ENCODE measurements around the gene FAM131B. TPM values are rescaled to one million over a fixed set of nuclear protein-coding genes. Genes with fewer than 3 reads are reported as not detected.

FAM131B gene
- total RNA-seq, 2 donors from 2014 or later: 2.9 TPM

DNA sequence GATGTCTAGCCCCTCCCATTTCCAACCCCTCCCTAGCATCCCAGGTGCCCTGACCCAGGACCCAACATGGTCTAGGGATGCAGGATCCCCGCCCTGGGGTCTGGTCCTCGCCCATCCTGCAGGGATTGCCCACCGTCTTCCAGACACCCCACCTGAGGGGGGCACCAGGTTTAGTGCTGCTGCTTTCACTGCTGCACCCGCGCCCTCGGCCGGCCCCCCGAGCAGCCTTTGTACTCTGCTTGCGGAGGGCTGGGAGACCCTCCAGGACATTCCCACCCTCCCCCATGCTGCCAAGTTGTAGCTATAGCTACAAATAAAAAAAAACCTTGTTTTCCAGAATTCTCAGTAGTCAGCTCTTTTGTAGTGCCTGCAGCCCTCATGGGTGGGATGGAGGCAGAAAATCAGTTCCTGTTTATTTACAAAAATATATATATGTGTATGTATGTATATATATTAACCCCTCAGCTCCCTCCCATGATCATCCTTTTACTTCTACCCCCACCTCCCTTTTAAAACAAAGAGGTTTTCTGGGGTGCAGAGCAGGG is 28.3 kb upstream of the FAM131B start:
- no peak for ATAC-seq

DNA sequence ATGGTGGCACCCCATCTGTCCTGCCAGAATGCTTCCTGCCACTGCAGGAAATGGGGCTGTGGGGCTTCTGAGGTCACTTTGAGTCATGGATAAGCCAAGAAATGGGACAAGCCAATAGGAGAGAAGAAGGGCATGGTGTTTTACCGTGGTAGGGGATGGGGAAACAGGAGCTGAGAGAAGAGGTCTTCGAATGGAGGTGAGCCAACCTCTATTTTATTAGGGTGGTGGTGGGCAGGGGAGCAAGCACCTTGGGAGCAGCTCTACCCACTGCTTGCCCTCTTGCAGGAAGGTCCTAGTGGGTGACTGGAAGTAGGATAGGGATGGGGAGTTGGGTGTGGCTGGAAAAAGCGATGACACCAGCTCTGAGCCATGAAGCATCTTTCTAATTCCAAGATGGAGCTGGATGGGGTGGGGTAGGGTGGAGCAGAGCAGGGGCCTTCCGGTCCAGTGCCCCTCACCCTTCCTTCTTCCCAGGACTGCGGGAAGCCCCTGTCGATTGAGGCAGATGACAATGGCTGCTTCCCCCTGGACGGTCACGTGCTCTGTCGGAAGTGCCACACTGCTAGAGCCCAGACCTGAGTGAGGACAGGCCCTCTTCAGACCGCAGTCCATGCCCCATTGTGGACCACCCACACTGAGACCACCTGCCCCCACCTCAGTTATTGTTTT is 27.7 kb upstream of the FAM131B start:
- H3K4me3 Mint-ChIP-seq: no peak overlapping the region
- no peaks in the 10 kb centered on the region for H3K36me3 Mint-ChIP-seq
- peaks cover 12 to 22% of the 10 kb centered on the region in 2 donors for H3K4me1 Mint-ChIP-seq (ENCODE audit: low read depth in 2 of 2)
- H3K27ac Mint-ChIP-seq: peak overlapping the region; percentile 43 to 59
- no peaks in the 10 kb centered on the region for H3K9me3 Mint-ChIP-seq
- H3K27me3 Mint-ChIP-seq: no peaks in the 10 kb centered on the region
- ATAC-seq (no peak), DNase-seq (ENCODE audit: low spot score) (no peak)

More for the DNA sequence above, 28.3 kb upstream of the FAM131B start:
- Mint-ChIP-seq H3K27me3 (no peaks in the 10 kb centered on the region), H3K9me3 (no peaks in the 10 kb centered on the region), H3K36me3 (no peaks in the 10 kb centered on the region), H3K4me1 (ENCODE audit: low read depth in 2 of 2) (peaks cover 14 to 25% of the 10 kb centered on the region in 2 donors), H3K27ac (no peak overlapping the region), H3K4me3 (no peak overlapping the region)
- no peak for DNase-seq (ENCODE audit: low spot score)

DNA sequence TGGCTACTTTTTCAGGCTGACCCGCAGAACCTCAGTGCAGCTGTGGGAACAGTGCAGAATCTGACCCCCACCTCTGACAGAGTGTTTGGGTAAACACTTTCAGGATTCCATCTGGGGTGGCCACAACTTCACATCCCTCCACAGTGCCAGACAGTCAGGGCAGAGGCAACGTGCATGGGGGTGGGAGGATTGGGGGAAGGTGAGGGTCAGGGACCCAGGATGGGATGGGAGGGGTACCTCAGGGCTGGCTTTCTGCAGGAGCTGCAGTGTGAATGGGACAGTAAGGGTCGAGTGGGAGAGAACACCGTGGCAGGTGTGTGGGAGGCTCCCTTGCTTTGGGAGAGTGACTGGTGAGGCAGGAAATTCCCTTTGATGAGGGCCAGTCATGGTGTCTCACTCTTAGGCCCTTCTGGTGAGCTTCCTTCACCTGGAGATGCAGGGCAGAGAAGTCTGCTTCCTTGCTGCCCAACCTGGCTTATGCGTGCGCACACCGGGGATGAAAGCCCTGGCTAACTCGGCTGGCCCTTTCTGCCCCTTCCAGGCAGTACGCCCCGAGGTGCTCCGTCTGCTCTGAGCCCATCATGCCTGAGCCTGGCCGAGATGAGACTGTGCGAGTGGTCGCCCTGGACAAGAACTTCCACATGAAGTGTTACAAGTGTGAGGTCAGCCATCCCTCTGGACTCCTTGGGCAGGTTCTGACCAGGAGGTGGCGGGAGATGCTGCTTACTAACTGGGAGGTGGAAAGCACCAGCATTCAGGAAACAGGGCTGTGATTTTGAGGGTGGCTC is 27.0 kb upstream of the FAM131B start:
- peaks cover 6 to 15% of the 10 kb centered on the region in 2 donors for H3K4me1 Mint-ChIP-seq (ENCODE audit: low read depth in 2 of 2)
- no peak overlapping the region for H3K4me3 Mint-ChIP-seq
- H3K36me3 Mint-ChIP-seq: no peaks in the 10 kb centered on the region
- H3K27ac Mint-ChIP-seq: peak overlapping the region; percentile 43 to 59
- H3K27me3 Mint-ChIP-seq: no peaks in the 10 kb centered on the region
- ATAC-seq: no peak
- DNase-seq (ENCODE audit: low spot score): no peak
- H3K9me3 Mint-ChIP-seq: no peaks in the 10 kb centered on the region

- Mint-ChIP-seq H3K4me3 (no peak overlapping the region), H3K27ac (no peak overlapping the region), H3K27me3 (no peaks in the 10 kb centered on the region), H3K4me1 (ENCODE audit: low read depth in 2 of 2) (peaks cover 6 to 9% of the 10 kb centered on the region in 2 donors), H3K9me3 (no peaks in the 10 kb centered on the region), H3K36me3 (no peaks in the 10 kb centered on the region)
- ATAC-seq: no peak
- peak; percentile 55 for DNase-seq (ENCODE audit: low spot score)
Measured at GRCh38 chr7:143388491-143389101, 26.1 kb upstream of the FAM131B start.

DNA sequence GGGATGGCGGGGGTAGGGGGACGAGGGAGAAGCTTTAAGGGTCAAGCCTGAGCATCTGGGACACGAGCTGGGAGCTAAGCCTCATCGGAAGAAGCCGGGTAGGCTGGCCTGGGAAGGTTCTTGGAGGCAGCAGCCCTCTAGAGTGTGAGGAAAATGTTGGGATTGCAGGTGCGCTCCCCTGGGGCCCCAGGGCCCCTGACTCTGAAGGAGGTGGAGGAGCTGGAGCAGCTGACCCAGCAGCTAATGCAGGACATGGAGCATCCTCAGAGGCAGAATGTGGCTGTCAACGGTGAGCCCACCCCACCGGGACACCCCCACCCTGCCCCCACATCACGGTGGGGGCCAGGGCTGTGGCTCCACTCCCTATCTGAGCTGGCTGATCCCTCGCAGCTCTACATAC is 25.5 kb upstream of the FAM131B start:
- Mint-ChIP-seq H3K4me1 (ENCODE audit: low read depth in 2 of 2) (peaks cover 6 to 11% of the 10 kb centered on the region in 2 donors), H3K4me3 (no peak overlapping the region), H3K27me3 (no peaks in the 10 kb centered on the region), H3K9me3 (no peaks in the 10 kb centered on the region), H3K27ac (no peak overlapping the region), H3K36me3 (no peaks in the 10 kb centered on the region)
- DNase-seq (ENCODE audit: low spot score): peak; percentile 39
- no peak for ATAC-seq

GRCh38 chr7:143387156-143387975 is 24.9 kb upstream of the FAM131B start:
- ATAC-seq: no peak
- Mint-ChIP-seq H3K4me1 (ENCODE audit: low read depth in 2 of 2) (peaks cover 6 to 15% of the 10 kb centered on the region in 2 donors), H3K36me3 (no peaks in the 10 kb centered on the region), H3K27ac (no peak overlapping the region), H3K27me3 (no peaks in the 10 kb centered on the region), H3K4me3 (no peak overlapping the region), H3K9me3 (no peaks in the 10 kb centered on the region)
- DNase-seq (ENCODE audit: low spot score): peak; percentile 57

GRCh38 chr7:143385891-143386781 is 23.6 kb upstream of the FAM131B start:
- H3K9me3 Mint-ChIP-seq: no peaks in the 10 kb centered on the region

GRCh38 chr7:143384661-143385631 is 22.4 kb upstream of the FAM131B start:
- Mint-ChIP-seq H3K27me3 (no peaks in the 10 kb centered on the region), H3K4me3 (no peak overlapping the region), H3K36me3 (no peaks in the 10 kb centered on the region), H3K27ac (no peak overlapping the region), H3K9me3 (no peaks in the 10 kb centered on the region), H3K4me1 (ENCODE audit: low read depth in 2 of 2) (peaks cover 4 to 12% of the 10 kb centered on the region in 2 donors)
- no peak for ATAC-seq
- DNase-seq (ENCODE audit: low spot score): peak; percentile 49

More at GRCh38 chr7:143385891-143386781, 23.6 kb upstream of the FAM131B start:
- Mint-ChIP-seq H3K36me3 (no peaks in the 10 kb centered on the region), H3K4me1 (ENCODE audit: low read depth in 2 of 2) (peaks cover 6 to 15% of the 10 kb centered on the region in 2 donors), H3K27me3 (no peaks in the 10 kb centered on the region), H3K27ac (no peak overlapping the region), H3K4me3 (no peak overlapping the region)
- peak; percentile 72 for DNase-seq (ENCODE audit: low spot score)
- ATAC-seq: peak; percentile 56 to 72

DNA sequence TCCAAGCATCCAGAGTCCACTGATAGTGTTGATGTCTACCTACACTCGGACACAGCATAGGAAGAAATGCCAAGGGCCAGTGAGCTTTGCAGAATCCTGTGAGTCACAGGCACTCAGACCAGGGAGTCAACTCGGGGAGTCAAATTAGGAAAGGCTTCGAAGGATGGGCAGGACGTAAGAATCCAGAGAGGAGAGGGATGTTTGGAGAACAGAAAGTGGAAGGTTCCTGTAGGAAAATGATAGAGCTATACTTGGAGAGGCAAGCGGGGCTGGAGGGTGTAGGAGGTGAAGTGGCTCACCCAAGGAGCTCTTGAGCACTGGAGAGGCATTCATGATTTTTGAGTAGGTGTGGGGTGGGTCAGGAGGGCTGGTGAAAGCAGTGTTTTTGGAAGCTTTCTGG is 21.6 kb upstream of the FAM131B start:
- H3K27ac Mint-ChIP-seq: no peak overlapping the region
- H3K27me3 Mint-ChIP-seq: no peaks in the 10 kb centered on the region
- ATAC-seq: no peak
- no peak overlapping the region for H3K4me3 Mint-ChIP-seq
- H3K9me3 Mint-ChIP-seq: no peaks in the 10 kb centered on the region
- peaks cover 10 to 15% of the 10 kb centered on the region in 2 donors for H3K4me1 Mint-ChIP-seq (ENCODE audit: low read depth in 2 of 2)
- no peak for DNase-seq (ENCODE audit: low spot score)
- H3K36me3 Mint-ChIP-seq: no peaks in the 10 kb centered on the region

DNA sequence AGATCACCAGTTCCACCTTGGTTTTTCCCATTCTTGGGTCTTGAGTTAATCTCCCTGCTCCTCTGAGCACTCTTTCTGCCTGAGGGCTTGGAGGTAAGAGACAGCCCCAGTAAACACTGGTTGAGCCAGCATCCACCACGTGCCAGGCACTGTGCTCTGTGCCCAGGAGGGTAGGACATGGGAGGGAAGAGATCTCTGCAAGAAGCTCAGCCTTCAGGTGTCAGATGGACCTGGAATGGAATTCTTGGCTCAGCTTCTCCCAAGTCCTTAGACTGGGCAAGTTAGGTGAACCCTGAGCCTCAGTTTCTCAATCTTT is 21.1 kb upstream of the FAM131B start:
- ATAC-seq (no peak), DNase-seq (ENCODE audit: low spot score) (no peak)
- Mint-ChIP-seq H3K36me3 (no peaks in the 10 kb centered on the region), H3K27me3 (no peaks in the 10 kb centered on the region), H3K27ac (no peak overlapping the region), H3K4me3 (no peak overlapping the region), H3K9me3 (no peaks in the 10 kb centered on the region), H3K4me1 (ENCODE audit: low read depth in 2 of 2) (peaks cover 15 to 20% of the 10 kb centered on the region in 2 donors)

DNA sequence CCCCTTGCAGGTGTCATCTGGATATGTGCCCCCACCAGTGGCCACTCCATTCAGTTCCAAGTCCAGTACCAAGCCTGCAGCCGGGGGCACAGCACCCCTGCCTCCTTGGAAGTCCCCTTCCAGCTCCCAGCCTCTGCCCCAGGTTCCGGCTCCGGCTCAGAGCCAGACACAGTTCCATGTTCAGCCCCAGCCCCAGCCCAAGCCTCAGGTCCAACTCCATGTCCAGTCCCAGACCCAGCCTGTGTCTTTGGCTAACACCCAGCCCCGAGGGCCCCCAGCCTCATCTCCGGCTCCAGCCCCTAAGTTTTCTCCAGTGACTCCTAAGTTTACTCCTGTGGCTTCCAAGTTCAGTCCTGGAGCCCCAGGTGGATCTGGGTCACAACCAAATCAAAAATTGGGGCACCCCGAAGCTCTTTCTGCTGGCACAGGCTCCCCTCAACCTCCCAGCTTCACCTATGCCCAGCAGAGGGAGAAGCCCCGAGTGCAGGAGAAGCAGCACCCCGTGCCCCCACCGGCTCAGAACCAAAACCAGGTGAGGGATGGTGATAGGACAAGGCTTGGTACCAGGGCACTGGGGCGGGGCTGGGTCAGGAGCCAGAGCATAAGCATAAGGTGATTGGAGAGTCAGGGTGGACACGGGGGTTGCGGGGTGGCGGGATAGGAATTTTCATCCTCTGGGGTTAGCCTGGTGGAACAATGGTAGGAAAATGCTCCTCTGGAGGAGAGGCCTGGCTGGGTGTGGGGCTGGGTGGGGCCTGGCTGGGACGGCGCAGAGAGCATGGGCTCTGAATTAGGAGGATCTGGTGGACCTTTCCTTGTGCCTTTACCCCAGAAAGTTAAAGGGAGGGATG is 20.5 kb upstream of the FAM131B start:
- H3K9me3 Mint-ChIP-seq: no peaks in the 10 kb centered on the region
- no peaks in the 10 kb centered on the region for H3K27me3 Mint-ChIP-seq
- peak overlapping the region in 1 of 2 donors; percentile 12 for H3K27ac Mint-ChIP-seq
- no peaks in the 10 kb centered on the region for H3K36me3 Mint-ChIP-seq
- DNase-seq (ENCODE audit: low spot score) (peak; percentile 44), ATAC-seq (no peak)
- peaks cover 21 to 26% of the 10 kb centered on the region in 2 donors for H3K4me1 Mint-ChIP-seq (ENCODE audit: low read depth in 2 of 2)
- peak overlapping the region; percentile 94 for H3K4me3 Mint-ChIP-seq

All from natural killer cell treated with Interleukin-12 subunit alpha and Interleukin-12 subunit beta and Interleukin-15 and Interleukin-18, amount 100 ng/mL, for 72 hours (primary cell).